ENCODE measurements around the gene TAF1L. TPM values are rescaled to one million over a fixed set of nuclear protein-coding genes. Genes with fewer than 3 reads are reported as not detected.

Gene TAF1L
- total and polyA plus RNA-seq, 4 donors, result not detected

- TF ChIP-seq ZBTB33 (IDR thresholded peaks at IDR 0.05) (no peak), REST (IDR thresholded peaks at IDR 0.05) (no peak), EGR1 (IDR thresholded peaks at IDR 0.05; ENCODE audit: low read depth in 2 of 2) (no peak), RXRA (IDR thresholded peaks at IDR 0.05) (no peak), HNF4A (conservative IDR thresholded peaks at IDR 0.05) (no peak), CTCF (IDR thresholded peaks at IDR 0.05; ENCODE audit: low read depth, low read length, missing input control) (no peak), FOXA2 (IDR thresholded peaks at IDR 0.05) (no peak), FOXA1 (IDR thresholded peaks at IDR 0.05) (no peak), HNF4G (IDR thresholded peaks at IDR 0.05) (no peak)
- Histone ChIP-seq H3K27me3 (ENCODE audit: control insufficient read depth in 4 of 4, insufficient read depth in 4 of 4, low read length in 3 of 4) (no peaks in the 10 kb centered on the region), H3K4me1 (ENCODE audit: control insufficient read depth in 4 of 4, insufficient read depth in 4 of 4, low read length in 3 of 4) (no peaks in the 10 kb centered on the region), H3K27ac (ENCODE audit: low read depth in 1 of 2, low read length in 2 of 2) (no peak overlapping the region), H3K9ac (ENCODE audit: low read depth in 1 of 2, low read length in 2 of 2) (no peak overlapping the region), H3K36me3 (ENCODE audit: control insufficient read depth in 4 of 4, insufficient read depth in 3 of 4, low read depth in 1 of 4, low read length in 3 of 4) (no peaks in the 10 kb centered on the region), H3K4me3 (ENCODE audit: low read depth in 1 of 3, low read length in 3 of 3) (no peak overlapping the region), H3K9me3 (ENCODE audit: control insufficient read depth in 4 of 4, low read length in 3 of 4) (no peaks in the 10 kb centered on the region)
- WGBS, result 70% methylated on average over 1 of the region's 1 CpG
- no peak for DNase-seq (ENCODE audit: low spot score)
Measured at GRCh38 chr9:32671333-32671732, 35.9 kb upstream of the TAF1L start.

GRCh38 chr9:32665101-32665500 is 29.6 kb upstream of the TAF1L start:
- Histone ChIP-seq H3K9me3 (ENCODE audit: control insufficient read depth in 4 of 4, low read length in 3 of 4) (no peaks in the 10 kb centered on the region), H3K27me3 (ENCODE audit: control insufficient read depth in 4 of 4, insufficient read depth in 4 of 4, low read length in 3 of 4) (no peaks in the 10 kb centered on the region), H3K4me1 (ENCODE audit: control insufficient read depth in 4 of 4, insufficient read depth in 4 of 4, low read length in 3 of 4) (no peaks in the 10 kb centered on the region), H3K4me3 (ENCODE audit: low read depth in 1 of 3, low read length in 3 of 3) (no peak overlapping the region), H3K36me3 (ENCODE audit: control insufficient read depth in 4 of 4, insufficient read depth in 3 of 4, low read depth in 1 of 4, low read length in 3 of 4) (no peaks in the 10 kb centered on the region), H3K9ac (ENCODE audit: low read depth in 1 of 2, low read length in 2 of 2) (no peak overlapping the region), H3K27ac (ENCODE audit: low read depth in 1 of 2, low read length in 2 of 2) (no peak overlapping the region)
- DNase-seq (ENCODE audit: low spot score), result no peak
- 65% methylated on average over 3 of the region's 3 CpGs for WGBS
- TF ChIP-seq EGR1 (IDR thresholded peaks at IDR 0.05; ENCODE audit: low read depth in 2 of 2) (no peak), NR2F2 (IDR thresholded peaks at IDR 0.05) (no peak), REST (IDR thresholded peaks at IDR 0.05) (no peak), FOXA2 (IDR thresholded peaks at IDR 0.05) (no peak), RAD21 (IDR thresholded peaks at IDR 0.05) (no peak), RXRA (IDR thresholded peaks at IDR 0.05) (no peak), HNF4A (conservative IDR thresholded peaks at IDR 0.05) (no peak), YY1 (IDR thresholded peaks at IDR 0.05) (no peak), ZBTB33 (IDR thresholded peaks at IDR 0.05) (no peak), CTCF (IDR thresholded peaks at IDR 0.05; ENCODE audit: low read depth, low read length, missing input control) (no peak)
